Panc1 (cell line): ENCODE measurements around the gene ADAM12. TPM values are rescaled to one million over a fixed set of nuclear protein-coding genes. Genes with fewer than 3 reads are reported as not detected.

Source experiments
- ATAC-seq: fragments of 200-7000 bp; cut with Tn5 transposase; 2 replicates; pipeline ENCODE4 v1.9.1; 2020; ENCODE audit warnings: mild to moderate bottlenecking, moderate library complexity
- BruUV-seq: library from RNA; stranded (reverse); fragments of 400-500 nt; replicated peaks from 2 replicates; lab custom pipeline; 2021; lab: Mats Ljungman, UMichigan
- CTCF ChIA-PET: fragments of 300-600 bp; sonication (Branson Sonifier 250); formaldehyde crosslinking; loops from one replicate; lab custom pipeline; 2022; ENCODE audit warnings: antibody characterized with exemption; lab: Charles Lee
- POLR2A ChIA-PET: fragments of 300-600 bp; sonication (Branson Sonifier 250); formaldehyde crosslinking; loops from one replicate; lab custom pipeline; 2022; ENCODE audit warnings: antibody characterized with exemption; lab: Charles Lee
- DNase-seq: peaks from one replicate; pipeline ENCODE4 v3.0.0-alpha.2; 2010; ENCODE audit warnings: low read depth, low spot score
- H3K27ac ChIP-seq: 2 replicates; pipeline ENCODE4 v1.5.1; 2011; ENCODE audit warnings: mild to moderate bottlenecking, low read length, inconsistent platforms
- H3K27me3 ChIP-seq: fragments of 200-500 bp; sonication (Bioruptor generic); 2 replicates; pipeline ENCODE4 v1.6.0; 2014; ENCODE audit warnings: low read length, inconsistent platforms; ENCODE audit not compliant: control insufficient read depth, insufficient read depth
- H3K36me3 ChIP-seq: fragments of 200-500 bp; sonication (Bioruptor generic); 2 replicates; pipeline ENCODE4 v1.5.1; 2014; ENCODE audit warnings: inconsistent platforms, mild to moderate bottlenecking, low read length, moderate library complexity; ENCODE audit not compliant: control insufficient read depth, insufficient read depth
- H3K4me1 ChIP-seq: 2 replicates; pipeline ENCODE4 v1.5.1; 2011; ENCODE audit warnings: inconsistent platforms, mild to moderate bottlenecking, low read length, moderate library complexity; ENCODE audit not compliant: control insufficient read depth, insufficient read depth
- H3K4me3 ChIP-seq, 2 experiments: 2 replicates each; pipeline ENCODE4 v1.5.1; 2011 to 2012; ENCODE audit warnings: low read depth in 2 of 2, low read length in 2 of 2, mild to moderate bottlenecking in 2 of 2, inconsistent platforms in 1 of 2, moderate library complexity in 1 of 2
- H3K9me3 ChIP-seq: fragments of 200-500 bp; sonication (Bioruptor generic); 2 replicates; pipeline ENCODE4 v1.5.1; 2014; ENCODE audit warnings: low read depth, mild to moderate bottlenecking, inconsistent platforms, low read length, moderate library complexity; ENCODE audit not compliant: control insufficient read depth, insufficient read depth
- CTCF ChIP-seq: fragments of 450-650 bp; IDR thresholded peaks from 2 replicates; pipeline ENCODE4 v1.5.1; 2017; ENCODE audit warnings: mild to moderate bottlenecking
- POLR2AphosphoS5 ChIP-seq: IDR thresholded peaks from 2 replicates; pipeline ENCODE4 v1.6.1; 2012; ENCODE audit warnings: mild to moderate bottlenecking, low read depth, low read length, moderate library complexity
- REST ChIP-seq, 2 experiments: IDR thresholded peaks; 2 replicates each; pipeline ENCODE4 v1.6.1; 2011 to 2012; ENCODE audit warnings: low read depth in 2 of 2, control low read depth in 1 of 2, low read length in 1 of 2, mild to moderate bottlenecking in 1 of 2, moderate library complexity in 1 of 2; ENCODE audit not compliant: insufficient read depth in 1 of 2
- SIN3A ChIP-seq: IDR thresholded peaks from 2 replicates; pipeline ENCODE4 v1.6.1; 2012; ENCODE audit warnings: low read depth, mild to moderate bottlenecking, low read length, moderate library complexity, borderline replicate concordance; ENCODE audit not compliant: insufficient read depth
- TCF7L2 ChIP-seq: IDR thresholded peaks from 2 replicates; pipeline ENCODE4 v1.6.1; 2011; ENCODE audit warnings: mild to moderate bottlenecking, low read depth, low read length, inconsistent platforms
- in situ Hi-C: cut with HindIII; loops from 2 replicates; pipeline ENCODE4 v1.10.0; 2016; ENCODE audit warnings: low sequenced_read_pairs, low pct_unique_long_range_greater_than_20kb
- intact Hi-C: fragments of 100-400 bp; cut with micrococcal nuclease; formaldehyde crosslinking; loops from one replicate; pipeline ENCODE4 v1.10.0; 2022; ENCODE audit not compliant: unreplicated experiment
- total RNA-seq: library from RNA; stranded (reverse); gene quantifications from one replicate; pipeline ENCODE4 v1.2.1, GENCODE V29; 2021; ENCODE audit not compliant: unreplicated experiment

Gene ADAM12
- total RNA-seq, 1 experiment from 2014 or later = 0.10 TPM

GRCh38 chr10:126042354-126042753, 345.9 kb downstream of the ADAM12 start:
- Histone ChIP-seq H3K4me1 (no peaks in the 10 kb centered on the region; the same call in 1 of the 2 replicates), H3K36me3 (no peaks in the 10 kb centered on the region), H3K27me3 (no peaks in the 10 kb centered on the region), H3K4me3 (no peak overlapping the region), H3K9me3 (no peaks in the 10 kb centered on the region), H3K27ac (no peak overlapping the region)
- ATAC-seq (peak; percentile 31), DNase-seq (no peak)
- no TSS peak for BruUV-seq
- ChIA-PET POLR2A (no interaction called here), CTCF (interaction anchor here (0.8 kb wide), 1 partner anchor 46 kb away, joined by 5 read pairs; no protein-coding TSS in a partner anchor)
- intact Hi-C loops (no loop called here), in situ Hi-C loops (no loop called here)
- TF ChIP-seq TCF7L2 (no peak), REST (IDR thresholded peaks at IDR 0.05; ENCODE audit: insufficient read depth in 1 of 2, low read depth in 2 of 2, low read length in 1 of 2) (no peak), SIN3A (no peak), POLR2AphosphoS5 (no peak), CTCF (no peak)

- intact Hi-C loops = no loop called here
Observed at GRCh38 chr10:126041804-126042231, 346.5 kb downstream of the ADAM12 start.

More at GRCh38 chr10:126041804-126042231, 346.5 kb downstream of the ADAM12 start:
- H3K4me3 ChIP-seq = no peak overlapping the region
- no TSS peak for BruUV-seq
- ATAC-seq (peak; percentile 68), DNase-seq (no peak)
- H3K36me3 ChIP-seq = no peaks in the 10 kb centered on the region
- no peaks in the 10 kb centered on the region; the same call in 1 of the 2 replicates for H3K4me1 ChIP-seq
- TF ChIP-seq REST (IDR thresholded peaks at IDR 0.05; ENCODE audit: insufficient read depth in 1 of 2, low read depth in 2 of 2, low read length in 1 of 2) (no peak), SIN3A (no peak), CTCF (no peak), POLR2AphosphoS5 (no peak), TCF7L2 (no peak)
- H3K27ac ChIP-seq = no peak overlapping the region
- in situ Hi-C loops = no loop called here
- no peaks in the 10 kb centered on the region for H3K27me3 ChIP-seq
- ChIA-PET POLR2A (no interaction called here), CTCF (interaction anchor here (0.8 kb wide), 1 partner anchor 46 kb away, joined by 5 read pairs; no protein-coding TSS in a partner anchor)
- no peaks in the 10 kb centered on the region for H3K9me3 ChIP-seq
